Hepatic stellate cell (primary cell): Measurements from ENCODE around the gene ABCA2.

Source experiments
- DNase-seq: peaks from one replicate; pipeline ENCODE4 v3.0.0; 2011; ENCODE audit warnings: low spot score

The ABCA2 gene

GRCh38 chr9:137030538-137031527 lies 2.8 kb upstream of the ABCA2 start:
- no peak for DNase-seq

DNA sequence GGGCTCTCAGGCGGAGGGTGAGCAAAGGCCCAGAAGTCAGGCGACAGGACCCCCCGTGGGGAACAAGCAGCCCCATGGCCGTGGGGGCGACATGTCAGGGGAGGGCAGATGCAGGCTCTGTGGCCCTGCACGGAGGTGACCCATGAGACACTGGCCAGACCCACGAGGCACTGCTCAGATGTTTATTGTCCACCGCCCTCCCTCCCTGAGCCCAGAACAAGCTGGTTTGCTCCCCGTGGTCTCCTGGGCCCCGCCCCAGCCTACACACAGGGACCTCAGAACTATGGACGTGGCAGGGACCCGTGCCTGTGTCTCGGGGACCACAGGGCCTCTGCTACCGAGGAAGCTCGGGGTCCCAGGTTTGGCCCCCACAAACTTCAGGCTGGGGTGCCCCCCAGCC lies 2.0 kb upstream of the ABCA2 start:
- no peak for DNase-seq

DNA sequence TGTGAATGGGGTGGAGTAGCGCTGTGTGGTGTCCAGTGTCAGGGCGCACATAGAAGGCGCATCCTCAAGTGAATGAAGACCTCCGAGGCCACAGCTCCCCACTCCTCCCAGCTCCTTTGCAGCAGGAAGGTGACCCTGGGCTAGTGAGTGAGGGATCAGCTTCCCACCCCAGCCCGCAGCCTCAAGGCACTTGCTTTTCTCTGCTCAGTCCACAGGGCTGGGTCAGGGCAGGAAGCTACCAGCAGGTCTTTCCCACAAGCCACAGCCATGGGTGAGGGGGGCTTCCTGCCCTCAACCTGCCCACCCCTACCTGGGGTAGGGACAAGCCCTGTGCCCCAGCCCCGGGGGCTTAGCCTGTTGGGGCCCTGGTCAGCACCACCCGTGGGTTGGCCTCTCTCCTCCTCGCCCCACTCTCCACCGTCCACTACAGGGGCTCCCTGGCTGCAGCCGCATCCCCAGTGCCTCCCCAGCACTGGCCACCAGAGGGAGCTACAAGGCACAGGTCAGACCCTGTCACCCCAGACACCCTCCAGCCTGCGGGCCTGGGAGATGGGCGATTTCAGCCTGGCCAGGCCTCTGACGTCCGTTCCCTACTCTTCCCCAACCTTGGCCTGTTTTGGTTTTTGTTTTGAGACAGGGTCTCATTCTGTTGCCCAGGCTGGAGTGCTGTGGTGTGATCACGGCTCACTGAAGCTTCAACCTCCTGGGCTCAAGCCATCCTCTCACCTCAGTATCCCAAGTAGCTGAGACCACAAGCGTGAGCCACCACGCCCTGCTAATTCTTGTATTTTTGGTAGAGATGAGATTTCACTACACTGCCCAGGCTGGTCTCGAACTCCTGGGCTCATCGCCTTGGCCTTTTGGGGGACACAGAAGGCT lies 1.3 kb upstream of the ABCA2 start:
- DNase-seq = peak; percentile 78

GRCh38 chr9:137028263-137029057 lies 423 bp upstream of the ABCA2 start:
- DNase-seq = peak; percentile 73

DNA sequence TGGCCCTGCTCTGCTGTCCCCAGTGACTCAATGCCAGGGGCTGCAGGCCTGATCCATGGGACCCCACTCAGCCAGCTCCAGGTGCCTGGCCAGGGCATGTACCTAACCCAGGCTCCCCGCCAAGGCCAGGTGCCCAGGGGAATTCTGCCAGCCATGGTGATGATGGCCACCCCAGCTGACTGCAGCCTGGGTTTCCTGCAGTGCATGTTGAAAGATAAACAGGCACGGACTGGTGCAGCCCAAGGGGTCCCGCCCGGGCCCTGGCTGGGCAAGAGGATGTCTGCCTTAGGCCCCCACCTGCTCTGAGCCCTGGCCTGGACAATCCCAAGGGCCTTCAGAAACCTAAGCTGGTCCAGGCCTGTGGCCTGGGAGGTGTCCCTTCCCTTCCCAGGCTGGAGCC lies 1.2 kb downstream of the ABCA2 start:
- DNase-seq = no peak

GRCh38 chr9:137026384-137026783 lies 1.7 kb downstream of the ABCA2 start:
- DNase-seq = no peak

- no peak for DNase-seq
Observed at GRCh38 chr9:137025517-137025966, 2.5 kb downstream of the ABCA2 start.

- DNase-seq = no peak
Observed at GRCh38 chr9:137023583-137023991, 4.5 kb downstream of the ABCA2 start.

- no peak for DNase-seq
Observed at GRCh38 chr9:137023157-137023556, 4.9 kb downstream of the ABCA2 start.

GRCh38 chr9:137022662-137023008 lies 5.4 kb downstream of the ABCA2 start:
- DNase-seq = no peak

GRCh38 chr9:137021979-137022661 lies 5.9 kb downstream of the ABCA2 start:
- peak; percentile 41 for DNase-seq

GRCh38 chr9:137021568-137021978 lies 6.5 kb downstream of the ABCA2 start:
- DNase-seq = no peak

GRCh38 chr9:137020771-137021567 lies 7.1 kb downstream of the ABCA2 start:
- DNase-seq = no peak

- DNase-seq = no peak
Observed at GRCh38 chr9:137019891-137020683, 8.0 kb downstream of the ABCA2 start.

DNA sequence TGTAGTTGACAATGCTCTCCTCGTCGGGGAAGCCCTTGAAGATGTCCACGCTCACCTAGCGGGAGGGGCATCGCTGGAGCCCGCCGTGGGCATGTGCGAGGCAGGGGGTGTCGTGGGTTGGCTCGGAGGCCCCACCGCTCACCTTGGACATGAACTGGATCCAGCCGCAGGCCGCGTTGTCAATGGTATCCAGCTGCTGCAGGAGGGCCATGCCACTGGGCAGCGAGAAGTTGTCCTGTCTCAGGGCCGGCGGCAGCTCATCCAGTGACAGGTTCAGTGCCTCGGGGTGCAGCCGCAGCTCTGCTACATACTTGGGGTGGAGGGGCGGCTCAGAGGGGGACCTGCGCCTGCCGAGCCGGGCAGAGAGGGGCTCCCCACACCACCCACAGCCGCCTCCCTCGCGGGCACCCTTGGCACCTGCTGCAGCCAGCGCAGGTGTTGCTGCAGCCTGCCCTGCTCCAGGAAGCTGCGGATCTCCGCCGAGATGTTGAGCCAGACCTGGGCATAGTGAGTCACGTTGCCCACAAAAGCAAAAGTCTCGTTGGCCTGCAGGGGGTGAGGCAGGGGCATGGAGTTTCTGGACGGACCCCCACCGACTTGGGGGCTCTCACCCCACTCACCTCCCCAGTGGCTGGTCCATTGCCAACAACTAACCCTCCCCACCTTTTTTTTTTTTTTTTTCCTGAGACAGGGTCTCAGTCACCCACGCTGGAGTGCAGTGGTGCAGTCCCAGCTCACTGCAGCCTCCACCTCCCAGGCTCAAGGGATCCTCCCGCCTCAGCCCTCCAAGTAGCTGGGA lies 9.1 kb downstream of the ABCA2 start:
- no peak for DNase-seq

DNA sequence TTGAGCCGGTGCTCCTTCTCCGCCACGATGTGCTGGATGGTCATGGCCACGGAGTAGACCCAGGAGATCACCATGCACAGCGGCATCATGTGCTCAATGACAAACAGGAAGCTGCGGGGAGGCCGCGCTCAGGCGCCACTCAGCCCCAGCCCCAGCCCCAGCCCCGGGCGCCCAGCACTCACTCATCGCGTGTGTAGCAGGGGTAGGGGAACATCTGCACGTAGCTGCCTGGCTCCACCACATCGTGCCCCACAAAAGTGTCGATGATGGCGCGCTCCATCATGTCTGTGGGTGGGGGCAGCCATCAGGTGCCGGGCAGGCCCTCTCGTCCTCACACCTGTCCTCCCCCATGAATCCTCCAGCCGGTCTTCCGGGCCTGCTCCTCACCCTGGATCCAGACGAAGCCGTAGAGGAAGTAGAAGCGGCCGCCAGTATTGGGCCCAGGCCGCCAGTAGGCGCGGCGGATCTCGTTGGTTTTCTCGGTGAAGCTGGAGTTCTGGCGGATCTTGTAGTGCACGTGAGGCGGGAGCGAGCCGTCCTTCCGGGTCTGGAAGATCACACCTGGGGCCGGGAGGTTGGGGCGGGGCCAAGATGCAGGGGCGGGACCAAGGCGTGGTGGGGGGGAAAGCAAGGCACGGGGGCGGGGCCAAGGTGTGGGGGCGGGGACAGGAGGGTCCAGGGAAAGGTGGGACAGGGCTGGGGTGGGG lies 10.1 kb downstream of the ABCA2 start:
- DNase-seq = no peak

DNA sequence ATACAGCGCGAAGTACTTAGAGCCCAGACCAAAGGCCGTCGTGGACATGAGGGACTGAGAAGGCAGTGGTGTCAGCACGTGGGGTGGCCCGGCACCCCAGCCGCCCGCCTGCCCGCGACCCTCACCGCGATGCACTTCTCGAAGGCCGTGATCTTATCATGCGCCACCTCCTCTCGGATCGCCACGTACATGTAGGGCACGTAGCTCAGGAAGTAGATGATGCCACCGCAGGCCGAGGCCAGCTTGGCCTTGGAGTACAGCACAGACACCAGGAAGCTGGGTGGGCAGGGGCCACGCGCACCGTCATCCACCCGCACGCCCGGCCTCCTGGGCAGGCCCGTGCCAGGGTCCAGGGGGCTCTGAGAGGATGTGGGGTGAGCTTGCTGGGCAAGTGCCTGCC lies 11.0 kb downstream of the ABCA2 start:
- no peak for DNase-seq

DNA sequence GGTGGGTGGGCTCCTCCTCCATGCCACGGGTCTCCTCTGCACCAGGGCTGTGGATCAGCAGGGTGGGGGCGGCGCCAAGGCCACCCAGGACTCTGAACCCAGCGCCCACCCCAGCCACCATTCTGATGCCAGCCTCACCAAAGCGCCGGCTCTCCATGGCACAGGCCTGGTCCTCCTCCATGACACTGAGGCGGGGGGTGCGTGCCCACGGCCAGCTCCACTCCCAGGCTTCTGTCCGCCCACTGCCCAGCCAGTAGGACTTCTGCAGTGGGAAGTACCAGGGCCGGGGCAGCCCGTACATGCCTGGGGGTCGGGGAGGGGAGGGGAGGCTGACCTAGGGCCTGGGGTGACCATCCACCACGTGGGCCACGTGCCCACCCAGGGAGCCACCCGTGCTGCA lies 11.6 kb downstream of the ABCA2 start:
- DNase-seq = no peak
